Measurements from ENCODE around the gene BPGM. TPM values are rescaled to one million over a fixed set of nuclear protein-coding genes. Genes with fewer than 3 reads are reported as not detected.
"Not testable (repeated sequence)": the region's sequence is repeated elsewhere in the genome, so short reads cannot be mapped to it uniquely, and the experiment has no call there.

Gene BPGM
- total RNA-seq, 1 donor from 2014 or later = 37.4 TPM

DNA sequence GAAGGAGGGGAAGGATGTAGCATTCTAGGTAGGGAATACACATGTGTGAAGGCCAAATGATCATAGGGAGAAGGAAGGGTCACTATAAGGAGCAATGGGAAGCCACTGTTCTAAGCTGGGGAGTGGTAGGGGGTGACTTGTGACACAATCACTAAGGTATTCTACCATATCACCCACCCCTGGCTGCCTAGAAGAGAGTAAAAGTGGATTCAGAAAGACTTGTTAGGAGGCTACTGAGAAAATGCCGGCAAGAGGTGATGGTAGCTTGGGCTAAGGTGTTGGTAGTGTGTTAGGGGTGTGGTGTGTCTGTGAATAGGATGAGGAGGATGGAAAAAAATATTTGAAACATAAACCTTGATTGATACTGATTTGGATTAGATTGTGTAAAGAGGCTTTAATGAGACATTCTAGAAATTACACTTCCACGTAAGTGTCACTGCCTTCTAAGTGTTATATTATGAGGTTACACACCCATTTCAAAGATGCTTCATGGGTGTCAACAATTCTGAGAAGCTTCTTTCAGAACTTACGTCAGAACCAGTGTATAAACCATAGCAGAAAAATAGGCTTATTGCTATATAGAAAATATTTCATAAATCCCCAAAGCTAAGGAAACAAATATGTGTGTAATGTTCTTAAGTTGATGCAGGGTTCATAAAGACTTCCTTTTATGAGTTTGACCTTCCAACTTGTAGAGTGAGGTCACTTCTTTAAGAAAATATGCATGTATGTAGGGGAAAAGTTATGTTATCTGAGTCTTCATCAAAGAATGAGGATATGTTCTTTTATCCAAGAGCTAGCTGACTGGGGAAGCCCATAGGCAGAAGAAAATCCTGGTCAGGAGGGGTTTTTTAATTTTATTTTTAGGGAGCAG, 5.6 kb upstream of the BPGM start:
- Histone ChIP-seq H3K27me3 (ENCODE audit: insufficient read depth, low read length) (no peaks in the 10 kb centered on the region), H3K4me1 (ENCODE audit: insufficient read depth, low read length) (peaks cover 8% of the 10 kb centered on the region), H3K27ac (ENCODE audit: low read depth, low read length) (no peak overlapping the region), H3K9me3 (ENCODE audit: insufficient read depth, low read depth, low read length) (no peaks in the 10 kb centered on the region), H3K36me3 (ENCODE audit: insufficient read depth, low read length) (no peaks in the 10 kb centered on the region), H2AFZ (ENCODE audit: low read depth, low read length) (no peak overlapping the region), H3K9ac (ENCODE audit: low read length) (no peak overlapping the region), H3K4me2 (ENCODE audit: low read length) (no peak overlapping the region), H3K4me3 (ENCODE audit: insufficient read depth, low read depth, low read length) (no peak overlapping the region), H4K20me1 (ENCODE audit: insufficient read depth, low read length) (no peaks in the 10 kb centered on the region), H3K79me2 (ENCODE audit: insufficient read depth, low read length) (peaks cover 9% of the 10 kb centered on the region)
- no peaks in the 10 kb centered on the region for H3K36me3 Mint-ChIP-seq (ENCODE audit: low read depth, unreplicated experiment)
- FAIRE-seq = no peak
- H3K27me3 Mint-ChIP-seq (ENCODE audit: low read depth, unreplicated experiment) = peaks cover 5% of the 10 kb centered on the region
- no peak for DNase-seq (ENCODE audit: low read depth)
- no peak for TF ChIP-seq EZH2 (IDR thresholded peaks at IDR 0.05; ENCODE audit: insufficient read depth, low read length)
- TF ChIP-seq, protein P1, sequence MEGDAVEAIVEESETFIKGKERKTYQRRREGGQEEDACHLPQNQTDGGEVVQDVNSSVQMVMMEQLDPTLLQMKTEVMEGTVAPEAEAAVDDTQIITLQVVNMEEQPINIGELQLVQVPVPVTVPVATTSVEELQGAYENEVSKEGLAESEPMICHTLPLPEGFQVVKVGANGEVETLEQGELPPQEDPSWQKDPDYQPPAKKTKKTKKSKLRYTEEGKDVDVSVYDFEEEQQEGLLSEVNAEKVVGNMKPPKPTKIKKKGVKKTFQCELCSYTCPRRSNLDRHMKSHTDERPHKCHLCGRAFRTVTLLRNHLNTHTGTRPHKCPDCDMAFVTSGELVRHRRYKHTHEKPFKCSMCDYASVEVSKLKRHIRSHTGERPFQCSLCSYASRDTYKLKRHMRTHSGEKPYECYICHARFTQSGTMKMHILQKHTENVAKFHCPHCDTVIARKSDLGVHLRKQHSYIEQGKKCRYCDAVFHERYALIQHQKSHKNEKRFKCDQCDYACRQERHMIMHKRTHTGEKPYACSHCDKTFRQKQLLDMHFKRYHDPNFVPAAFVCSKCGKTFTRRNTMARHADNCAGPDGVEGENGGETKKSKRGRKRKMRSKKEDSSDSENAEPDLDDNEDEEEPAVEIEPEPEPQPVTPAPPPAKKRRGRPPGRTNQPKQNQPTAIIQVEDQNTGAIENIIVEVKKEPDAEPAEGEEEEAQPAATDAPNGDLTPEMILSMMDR (IDR thresholded peaks at IDR 0.05; ENCODE audit: insufficient read depth, low read depth, low read length) = no peak
- H3K4me1 Mint-ChIP-seq (ENCODE audit: low read depth, unreplicated experiment) = peaks cover 4% of the 10 kb centered on the region
- no peak overlapping the region for H3K27ac Mint-ChIP-seq (ENCODE audit: unreplicated experiment)
- no peak overlapping the region for H3K4me3 Mint-ChIP-seq (ENCODE audit: unreplicated experiment)
- H3K9me3 Mint-ChIP-seq (ENCODE audit: unreplicated experiment) = peaks cover 8% of the 10 kb centered on the region

DNA sequence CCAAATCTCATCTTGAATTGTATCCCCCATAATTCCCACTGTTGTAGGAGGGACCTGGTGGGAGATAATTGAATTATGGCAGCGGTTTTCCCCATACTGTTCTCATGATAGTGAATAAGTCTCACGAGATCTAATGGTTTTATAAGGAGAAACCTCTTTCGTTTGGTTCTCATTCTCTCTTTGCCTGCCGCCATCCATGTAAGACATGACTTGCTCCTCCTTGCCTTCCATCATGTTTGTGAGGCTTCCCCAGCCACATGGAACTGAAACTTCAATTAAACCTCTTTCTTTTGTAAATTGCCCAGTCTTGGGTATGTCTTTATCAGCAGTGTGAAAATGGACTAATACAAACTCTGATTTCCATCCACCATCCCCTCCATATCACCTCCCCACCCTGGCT, 4.7 kb upstream of the BPGM start:
- not testable (repeated sequence) for H3K4me1 ChIP-seq (ENCODE audit: insufficient read depth, low read length); H3K27me3 Mint-ChIP-seq (ENCODE audit: low read depth, unreplicated experiment); H3K27ac ChIP-seq (ENCODE audit: low read depth, low read length); DNase-seq (ENCODE audit: low read depth); H3K27me3 ChIP-seq (ENCODE audit: insufficient read depth, low read length); H3K36me3 ChIP-seq (ENCODE audit: insufficient read depth, low read length); H2AFZ ChIP-seq (ENCODE audit: low read depth, low read length); H3K9ac ChIP-seq (ENCODE audit: low read length); H3K27ac Mint-ChIP-seq (ENCODE audit: unreplicated experiment); H4K20me1 ChIP-seq (ENCODE audit: insufficient read depth, low read length); H3K4me3 ChIP-seq (ENCODE audit: insufficient read depth, low read depth, low read length); H3K4me1 Mint-ChIP-seq (ENCODE audit: low read depth, unreplicated experiment); FAIRE-seq; H3K9me3 Mint-ChIP-seq (ENCODE audit: unreplicated experiment); H3K4me2 ChIP-seq (ENCODE audit: low read length); H3K9me3 ChIP-seq (ENCODE audit: insufficient read depth, low read depth, low read length); H3K36me3 Mint-ChIP-seq (ENCODE audit: low read depth, unreplicated experiment)
- H3K79me2 ChIP-seq (ENCODE audit: insufficient read depth, low read length) = peaks cover 12% of the 10 kb centered on the region
- peak overlapping the region; percentile 21 for H3K4me3 Mint-ChIP-seq (ENCODE audit: unreplicated experiment)

DNA sequence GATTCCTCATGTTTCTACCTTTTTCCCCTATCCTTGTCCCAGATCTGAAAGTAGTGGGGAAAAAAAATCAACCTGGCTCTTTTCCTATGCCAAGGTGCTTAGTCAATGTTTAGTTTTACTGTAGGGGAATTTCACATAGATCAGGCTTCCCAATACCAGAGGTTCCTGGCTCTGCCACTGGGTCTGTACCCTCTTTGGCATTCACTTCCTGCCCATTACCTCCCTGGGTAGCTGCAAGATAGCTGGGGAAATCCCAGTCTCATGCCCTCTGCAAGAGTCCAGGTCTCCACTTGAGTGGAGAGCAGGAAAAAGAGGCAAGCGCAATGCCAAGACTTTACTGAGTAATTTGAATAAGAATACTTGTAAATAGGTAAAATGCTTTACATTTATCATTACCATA, 3.5 kb upstream of the BPGM start:
- Mint-ChIP-seq H3K36me3 (ENCODE audit: low read depth, unreplicated experiment) (no peaks in the 10 kb centered on the region), H3K27ac (ENCODE audit: unreplicated experiment) (no peak overlapping the region), H3K27me3 (ENCODE audit: low read depth, unreplicated experiment) (peaks cover 2% of the 10 kb centered on the region), H3K4me3 (ENCODE audit: unreplicated experiment) (no peak overlapping the region), H3K4me1 (ENCODE audit: low read depth, unreplicated experiment) (peaks cover 4% of the 10 kb centered on the region), H3K9me3 (ENCODE audit: unreplicated experiment) (peaks cover 8% of the 10 kb centered on the region)
- no peak for FAIRE-seq
- H3K36me3 ChIP-seq (ENCODE audit: insufficient read depth, low read length) = no peaks in the 10 kb centered on the region
- DNase-seq (ENCODE audit: low read depth) = no peak
- H3K9me3 ChIP-seq (ENCODE audit: insufficient read depth, low read depth, low read length) = no peaks in the 10 kb centered on the region
- peaks cover 9% of the 10 kb centered on the region for H3K4me1 ChIP-seq (ENCODE audit: insufficient read depth, low read length)
- H2AFZ ChIP-seq (ENCODE audit: low read depth, low read length) = no peak overlapping the region
- H3K4me3 ChIP-seq (ENCODE audit: insufficient read depth, low read depth, low read length) = no peak overlapping the region
- no peaks in the 10 kb centered on the region for H3K27me3 ChIP-seq (ENCODE audit: insufficient read depth, low read length)
- peaks cover 19% of the 10 kb centered on the region for H3K79me2 ChIP-seq (ENCODE audit: insufficient read depth, low read length)
- no peak overlapping the region for H3K9ac ChIP-seq (ENCODE audit: low read length)
- H3K4me2 ChIP-seq (ENCODE audit: low read length) = no peak overlapping the region
- TF ChIP-seq, protein P1 (IDR thresholded peaks at IDR 0.05; ENCODE audit: insufficient read depth, low read depth, low read length) = no peak
- no peak for TF ChIP-seq EZH2 (IDR thresholded peaks at IDR 0.05; ENCODE audit: insufficient read depth, low read length)
- no peaks in the 10 kb centered on the region for H4K20me1 ChIP-seq (ENCODE audit: insufficient read depth, low read length)
- no peak overlapping the region for H3K27ac ChIP-seq (ENCODE audit: low read depth, low read length)
